NCI-H748 (cell line): Measurements from ENCODE around the gene OR5H6.
"Not testable (repeated sequence)": the region's sequence is repeated elsewhere in the genome, so short reads cannot be mapped to it uniquely, and the experiment has no call there.

Experiments used
- DNase-seq: peaks from one replicate; lab custom pipeline; 2025; ENCODE audit not compliant: unreplicated experiment; lab: John Stamatoyannopoulos, UW

Gene OR5H6

GRCh38 chr3:98263944-98264343 is at the start of gene OR5H6:
Gene OR5H6 (plus strand): TSS chr3:98264244. CDS start chr3:98264333, 89 bp downstream.
- no peak for DNase-seq

DNA sequence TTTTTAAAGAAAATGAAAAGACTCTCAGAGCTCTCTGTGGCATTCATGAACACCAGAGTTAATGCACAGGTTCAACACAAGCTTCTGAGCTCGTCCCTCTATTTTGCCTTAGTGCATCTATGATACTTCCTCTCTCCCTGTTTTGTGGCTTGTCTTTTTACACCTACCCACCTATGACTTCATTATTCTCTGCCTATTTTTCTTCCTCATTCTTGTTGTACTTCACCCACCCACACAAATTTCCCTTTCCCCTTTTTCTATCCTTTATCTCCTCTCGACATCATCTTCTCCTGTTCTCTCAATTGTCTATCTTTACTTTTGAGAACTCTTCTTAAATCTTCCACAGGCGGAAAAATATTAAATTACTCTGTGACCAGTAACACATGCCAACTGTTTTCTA is 49.0 kb upstream of the OR5H6 start:
- DNase-seq: no peak

GRCh38 chr3:98223907-98224672 is 40.0 kb upstream of the OR5H6 start:
- DNase-seq: no peak

DNA sequence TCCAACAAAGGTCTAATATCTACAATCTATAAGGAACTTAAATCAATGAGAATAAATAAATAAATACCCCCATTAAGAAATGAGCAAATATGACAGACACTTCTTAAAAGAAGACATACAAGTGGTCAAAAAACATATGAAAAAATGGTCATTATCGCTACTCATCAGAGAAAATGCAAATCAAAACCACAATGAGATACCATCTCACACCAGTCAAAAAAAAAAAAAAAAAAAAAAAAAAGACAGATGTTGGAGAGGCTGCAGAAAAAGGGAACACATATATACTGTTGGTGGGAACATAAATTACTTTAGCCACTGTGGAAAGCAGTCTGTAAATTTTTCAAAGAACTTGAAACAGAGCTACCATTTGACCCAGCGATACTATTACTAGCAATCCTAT is 31.6 kb upstream of the OR5H6 start:
- no peak for DNase-seq

DNA sequence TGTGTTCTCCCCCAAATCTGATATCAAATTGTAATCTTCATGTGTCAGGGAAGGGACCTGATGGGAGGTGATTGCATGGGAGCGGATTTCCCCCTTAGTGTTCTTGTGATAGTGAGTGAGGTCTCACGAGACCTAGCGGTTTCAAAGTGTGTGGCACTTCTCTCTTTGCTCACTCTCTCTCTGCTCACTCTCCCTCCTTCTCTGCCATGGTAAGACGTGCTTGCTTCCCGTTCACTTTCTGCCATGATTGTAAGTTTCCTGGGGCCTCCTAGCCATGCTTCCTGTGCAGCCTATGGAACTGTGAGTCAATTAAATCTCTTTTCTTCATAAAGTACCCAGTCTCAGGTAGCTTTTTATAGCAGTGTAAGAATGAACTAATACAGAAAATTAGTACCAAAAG is 30.6 kb upstream of the OR5H6 start:
- no peak for DNase-seq

- DNase-seq: no peak
Measured at GRCh38 chr3:98240131-98240530, 23.9 kb upstream of the OR5H6 start.

DNA sequence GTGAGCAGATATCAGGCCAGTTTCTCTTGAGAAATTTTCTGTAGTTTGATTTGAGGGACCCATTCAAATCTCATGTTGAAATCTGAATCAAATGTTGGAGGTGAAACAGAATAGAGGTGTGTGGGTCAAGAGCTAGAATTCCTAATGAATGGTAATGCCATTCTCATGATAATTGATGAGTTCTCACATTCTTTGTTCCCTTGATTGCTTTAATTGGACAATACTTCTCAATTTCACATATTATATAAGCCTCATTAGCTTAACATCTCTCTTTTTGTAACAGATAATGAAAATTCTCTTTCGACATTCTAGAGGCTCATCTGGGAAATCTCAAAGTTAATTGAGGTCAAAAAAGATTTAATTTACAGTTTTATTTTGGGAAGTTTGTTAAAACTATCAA is 21.9 kb upstream of the OR5H6 start:
- no peak for DNase-seq

- DNase-seq: no peak
Measured at GRCh38 chr3:98243843-98244242, 20.2 kb upstream of the OR5H6 start.

GRCh38 chr3:98246142-98246541 is 17.9 kb upstream of the OR5H6 start:
- no peak for DNase-seq

DNA sequence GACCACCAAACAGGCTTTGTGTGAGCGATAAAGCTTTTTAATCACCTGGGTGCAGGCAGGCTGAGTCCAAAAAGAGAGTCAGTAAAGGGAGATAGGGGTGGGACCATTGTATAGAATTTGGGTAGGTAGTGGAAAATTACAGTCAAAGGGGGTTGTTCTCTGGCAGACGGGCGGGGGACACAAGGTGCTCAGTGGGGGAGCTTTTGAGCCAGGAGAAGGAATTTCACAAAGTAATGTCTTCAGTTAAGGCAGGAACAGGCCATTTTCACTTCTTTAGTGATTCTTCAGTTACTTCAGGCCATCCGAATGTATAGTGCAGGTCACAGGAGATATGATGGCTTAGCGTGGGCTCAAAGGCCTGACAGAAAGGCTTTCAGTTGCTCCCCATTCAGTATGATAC is 8.0 kb upstream of the OR5H6 start:
- DNase-seq: not testable (repeated sequence)

- DNase-seq: no peak
Measured at GRCh38 chr3:98259707-98260106, 4.3 kb upstream of the OR5H6 start.

GRCh38 chr3:98262046-98262445 is 2.0 kb upstream of the OR5H6 start:
- DNase-seq: no peak

DNA sequence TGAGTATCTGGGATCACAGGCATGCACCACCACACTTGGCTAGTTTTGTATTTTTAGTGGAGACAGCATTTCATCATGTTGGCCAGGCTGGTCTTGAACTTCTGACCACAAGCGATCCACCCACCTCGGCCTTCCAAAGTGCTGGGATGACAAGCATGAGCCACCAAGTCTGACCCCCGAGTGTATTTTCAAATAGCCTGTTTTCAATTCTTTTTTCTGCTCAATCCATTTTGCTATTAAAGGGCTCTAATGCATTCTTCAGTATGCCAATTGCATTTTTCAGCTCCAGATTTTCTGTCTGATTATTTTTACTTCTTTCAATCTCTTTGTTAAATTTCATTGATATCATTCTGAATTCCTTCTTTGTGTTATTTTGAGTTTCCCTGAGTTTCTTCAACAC is 5.8 kb downstream of the OR5H6 start:
- no peak for DNase-seq

- no peak for DNase-seq
Measured at GRCh38 chr3:98272126-98272525, 8.1 kb downstream of the OR5H6 start.

- no peak for DNase-seq
Measured at GRCh38 chr3:98274914-98275313, 10.9 kb downstream of the OR5H6 start.

DNA sequence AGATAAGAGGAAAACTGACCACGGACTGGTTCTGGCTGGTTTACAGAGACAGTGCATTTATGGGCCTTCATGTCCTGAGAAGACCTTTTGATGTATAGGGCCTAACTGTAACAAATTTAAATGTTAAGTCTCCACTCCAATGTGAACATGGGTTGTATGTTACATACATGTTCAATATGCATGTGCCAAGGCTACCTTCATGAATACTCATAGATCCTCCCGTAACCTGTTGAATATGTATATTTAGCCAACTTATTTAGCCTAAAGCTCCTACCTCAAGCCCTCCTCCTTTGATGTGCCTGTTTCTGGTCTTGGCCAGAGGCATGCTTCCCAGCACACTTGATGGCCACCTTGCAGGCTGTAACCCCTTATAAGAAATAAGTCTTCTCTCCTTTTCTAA is 18.2 kb downstream of the OR5H6 start, which contains the start of gene OR5H2:
OR5H2 (plus strand) TSS at position 301 of the 400 bp plus-strand sequence. CDS start 398 bp downstream, outside the sequence.
- DNase-seq: no peak

- DNase-seq: no peak
Measured at GRCh38 chr3:98290916-98291315, 26.9 kb downstream of the OR5H6 start.

DNA sequence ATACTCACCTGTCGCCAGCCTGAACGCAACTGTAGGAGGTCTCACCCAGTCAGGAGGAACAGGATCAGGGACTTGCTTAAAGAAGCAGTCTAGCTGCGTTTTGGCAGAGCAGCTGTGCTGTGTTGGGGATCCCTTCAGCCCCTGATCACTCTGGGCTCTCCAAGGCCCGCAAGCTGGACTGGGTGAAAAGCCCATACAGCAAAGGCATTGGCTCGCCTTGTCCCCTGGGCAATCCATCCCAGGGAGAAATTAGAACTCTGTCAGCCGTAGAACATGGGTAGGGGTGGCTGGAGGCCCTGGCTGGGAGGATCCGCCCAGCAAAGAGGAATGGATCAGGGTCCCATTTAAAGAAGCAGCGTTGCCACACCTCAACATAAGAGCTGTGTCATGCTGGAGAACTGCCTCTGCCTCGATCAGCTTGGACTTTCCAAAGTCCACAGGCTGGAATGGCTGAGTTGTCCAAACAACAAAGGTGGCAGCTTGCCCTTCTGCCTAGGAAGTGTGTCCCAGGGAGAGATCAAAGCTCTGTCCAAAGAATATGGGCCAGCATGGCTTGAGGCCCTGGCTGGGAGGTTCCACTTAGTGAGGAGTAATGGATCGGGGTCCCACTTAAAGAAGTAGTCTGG is 27.4 kb downstream of the OR5H6 start:
- no peak for DNase-seq
